ENCODE data around the gene RBMS3.
"Not testable (repeated sequence)": the region's sequence is repeated elsewhere in the genome, so short reads cannot be mapped to it uniquely, and the experiment has no call there.

RBMS3 gene

GRCh38 chr3:29976871-29977270, 696.0 kb downstream of the RBMS3 start:
- no peak for DNase-seq

- no peak for DNase-seq
These were observed 696.5 kb downstream of the RBMS3 start for GRCh38 chr3:29977360-29977759.

GRCh38 chr3:29978036-29978435, 697.2 kb downstream of the RBMS3 start:
- no peak for DNase-seq

- no peak for DNase-seq
These were observed 710.3 kb downstream of the RBMS3 start for GRCh38 chr3:29991198-29991597.

GRCh38 chr3:30002797-30003196, 721.9 kb downstream of the RBMS3 start:
- DNase-seq, result no peak

GRCh38 chr3:30003741-30004140, 722.9 kb downstream of the RBMS3 start:
- DNase-seq, result no peak

GRCh38 chr3:30004481-30004880, 723.6 kb downstream of the RBMS3 start:
- DNase-seq, result no peak

GRCh38 chr3:30006111-30006510, 725.2 kb downstream of the RBMS3 start:
- DNase-seq, result no peak

GRCh38 chr3:30007668-30008067, 726.8 kb downstream of the RBMS3 start:
- DNase-seq, result no peak

GRCh38 chr3:30011237-30011803, 730.4 kb downstream of the RBMS3 start:
- no peak for DNase-seq

- DNase-seq, result peak; percentile 37
These were observed 732.2 kb downstream of the RBMS3 start for GRCh38 chr3:30012941-30013543.

- DNase-seq, result no peak
These were observed 737.0 kb downstream of the RBMS3 start for GRCh38 chr3:30017901-30018300.

- no peak for DNase-seq
These were observed 739.5 kb downstream of the RBMS3 start for GRCh38 chr3:30020380-30020779.

- DNase-seq, result no peak
These were observed 743.6 kb downstream of the RBMS3 start for GRCh38 chr3:30024466-30024865.

- DNase-seq, result no peak
These were observed 746.0 kb downstream of the RBMS3 start for GRCh38 chr3:30026851-30027250.

- DNase-seq, result no peak
These were observed 753.5 kb downstream of the RBMS3 start for GRCh38 chr3:30034246-30034991.

- DNase-seq, result no peak
These were observed 755.2 kb downstream of the RBMS3 start for GRCh38 chr3:30035935-30036567.

GRCh38 chr3:30040126-30040525, 759.3 kb downstream of the RBMS3 start:
- DNase-seq, result no peak

GRCh38 chr3:30041481-30041880, 760.6 kb downstream of the RBMS3 start:
- DNase-seq, result not testable (repeated sequence)

- peak; percentile 54 for DNase-seq
These were observed 761.5 kb downstream of the RBMS3 start for GRCh38 chr3:30042274-30042859.

GRCh38 chr3:30042916-30043555, 762.2 kb downstream of the RBMS3 start:
- no peak for DNase-seq

- no peak for DNase-seq
These were observed 763.6 kb downstream of the RBMS3 start for GRCh38 chr3:30044515-30044914.

- DNase-seq, result no peak
These were observed 767.6 kb downstream of the RBMS3 start for GRCh38 chr3:30048431-30048830.
